HFFc6 (cell line): ENCODE measurements around the gene THADA. TPM values are rescaled to one million over a fixed set of nuclear protein-coding genes. Genes with fewer than 3 reads are reported as not detected.
"Not testable (repeated sequence)": the region's sequence is repeated elsewhere in the genome, so short reads cannot be mapped to it uniquely, and the experiment has no call there.

Experiments used
- DNase-seq: peaks from one replicate; pipeline ENCODE4 v3.0.0-alpha.2; 2018
- H3K27ac Mint-ChIP-seq: 2 replicates; pipeline ENCODE4 v1.8.0; 2020; ENCODE audit warnings: mild to moderate bottlenecking, mixed read lengths
- H3K27me3 Mint-ChIP-seq: 2 replicates; pipeline ENCODE4 v1.8.0; 2021; ENCODE audit warnings: mild to moderate bottlenecking, moderate library complexity, mixed read lengths; ENCODE audit not compliant: insufficient read depth
- H3K36me3 Mint-ChIP-seq: 2 replicates; pipeline ENCODE4 v1.8.0; 2021; ENCODE audit warnings: low read depth, mixed read lengths
- H3K4me1 Mint-ChIP-seq: 2 replicates; pipeline ENCODE4 v1.8.0; 2020; ENCODE audit warnings: low read depth, mixed read lengths
- H3K4me3 Mint-ChIP-seq: 2 replicates; pipeline ENCODE4 v1.8.0; 2020; ENCODE audit warnings: mild to moderate bottlenecking, moderate library complexity, mixed read lengths
- H3K9me3 Mint-ChIP-seq: 2 replicates; pipeline ENCODE4 v1.8.0; 2020; ENCODE audit warnings: mild to moderate bottlenecking, mixed read lengths
- CTCF ChIP-seq: fragments of 200-600 bp; sonication (generic); IDR thresholded peaks from 2 replicates; pipeline ENCODE4 v1.5.0; 2021; ENCODE audit warnings: antibody characterized with exemption, mild to moderate bottlenecking
- long read RNA-seq: library from polyadenylated mRNA; unstranded; transcript quantifications from one replicate; pipeline ENCODE4 v2.0.0, GENCODE V29; 2019
- total RNA-seq, 6 experiments: library from RNA; stranded (reverse); fragmentation: NEBNext Ultra II Directional; extraction: Animal tissue kit (Norgen Biotek cat#: 25700); gene quantifications; 2 replicates in 1 of 6; 3 replicates in 5 of 6; pipeline ENCODE4 v1.2.3, GENCODE V29; 2021

The THADA gene
- 10 to 100 TPM; 14.3 to 20.5 (median 17.3) TPM for total RNA-seq
- long read RNA-seq, full-length matches to known transcripts: 2 of 8 reads
- long read RNA-seq, partial matches to known transcripts: 3 of 8 reads
- long read RNA-seq, other reads (novel, unspliced or antisense): 3 of 8 reads

- Mint-ChIP-seq H3K4me1 (peaks cover 40% of the 10 kb centered on the region), H3K27ac (peak within 1 kb of the TSS; percentile 99), H3K4me3 (peak within 1 kb of the TSS; percentile 92), H3K9me3 (peaks cover 4% of the 10 kb centered on the region; the same call in 1 of the 2 replicates), H3K36me3 (peaks cover 9% of the 10 kb centered on the region; the same call in 1 of the 2 replicates), H3K27me3 (peaks cover 4% of the 10 kb centered on the region)
- no peak for TF ChIP-seq CTCF
- peak; percentile 99 for DNase-seq
Observed at GRCh38 chr2:43595603-43596412, at the start of gene THADA. TSS of gene THADA (minus strand) at chr2:43596038. CDS start at chr2:43592392, 3,646 bp downstream.

- Mint-ChIP-seq H3K4me1 (no peaks in the 10 kb centered on the region), H3K27ac (no peak overlapping the region), H3K36me3 (no peaks in the 10 kb centered on the region), H3K9me3 (no peaks in the 10 kb centered on the region), H3K4me3 (no peak overlapping the region), H3K27me3 (peaks cover 4% of the 10 kb centered on the region; the same call in 1 of the 2 replicates)
- TF ChIP-seq CTCF: no peak
- DNase-seq: no peak
Observed at GRCh38 chr2:43643680-43644079, 47.8 kb upstream of the THADA start.

- Mint-ChIP-seq H3K4me1 (peaks cover 4% of the 10 kb centered on the region; the same call in 1 of the 2 replicates), H3K27me3 (peaks cover 11% of the 10 kb centered on the region), H3K9me3 (no peaks in the 10 kb centered on the region), H3K4me3 (no peak overlapping the region), H3K27ac (no peak overlapping the region), H3K36me3 (no peaks in the 10 kb centered on the region)
- no peak for TF ChIP-seq CTCF
- no peak for DNase-seq
Observed at GRCh38 chr2:43642363-43642762, 46.5 kb upstream of the THADA start.

- H3K27ac Mint-ChIP-seq: no peak within 1 kb of the TSS
- TF ChIP-seq CTCF: no peak
- no peaks in the 10 kb centered on the region for H3K9me3 Mint-ChIP-seq
- H3K4me3 Mint-ChIP-seq: peak within 1 kb of the TSS; percentile 61
- peak; percentile 74 for DNase-seq
- H3K27me3 Mint-ChIP-seq: peaks cover 30% of the 10 kb centered on the region
- H3K4me1 Mint-ChIP-seq: peaks cover 28% of the 10 kb centered on the region
- no peaks in the 10 kb centered on the region for H3K36me3 Mint-ChIP-seq
Observed at GRCh38 chr2:43637030-43637803, 41.4 kb upstream of the THADA start, which contains the start of gene PLEKHH2. TSS of gene PLEKHH2 (plus strand) at chr2:43637260. CDS start at chr2:43644674, 7,414 bp downstream.

- peaks cover 35% of the 10 kb centered on the region for H3K27me3 Mint-ChIP-seq
- H3K27ac Mint-ChIP-seq: no peak overlapping the region
- H3K4me1 Mint-ChIP-seq: peaks cover 28% of the 10 kb centered on the region
- no peak for TF ChIP-seq CTCF
- DNase-seq: no peak
- no peaks in the 10 kb centered on the region for H3K9me3 Mint-ChIP-seq
- no peaks in the 10 kb centered on the region for H3K36me3 Mint-ChIP-seq
- H3K4me3 Mint-ChIP-seq: peak overlapping the region; percentile 61
Observed at GRCh38 chr2:43636621-43637020, 40.8 kb upstream of the THADA start.

GRCh38 chr2:43636153-43636552 lies 40.3 kb upstream of the THADA start:
- H3K9me3 Mint-ChIP-seq, H3K4me3 Mint-ChIP-seq, H3K27ac Mint-ChIP-seq, H3K36me3 Mint-ChIP-seq, DNase-seq: not testable (repeated sequence)
- Mint-ChIP-seq H3K27me3 (peaks cover 36% of the 10 kb centered on the region), H3K4me1 (peaks cover 28% of the 10 kb centered on the region)
